Activated CD4-positive, alpha-beta T cell treated with anti-CD3 and anti-CD28 coated beads, Interleukin-2, amount 10 ng/mL, durations not matched to agents 24 days and 14 days (primary cell): ENCODE data around the gene PCDHA2. TPM values are rescaled to one million over a fixed set of nuclear protein-coding genes. Genes with fewer than 3 reads are reported as not detected.
"Not testable (repeated sequence)": the region's sequence is repeated elsewhere in the genome, so short reads cannot be mapped to it uniquely, and the experiment has no call there.

ENCODE experiments used
- DNase-seq: peaks from one replicate; pipeline ENCODE4 v3.0.0; 2022
- H3K27ac Mint-ChIP-seq: one replicate; pipeline ENCODE4 v1.8.0; 2022; ENCODE audit warnings: mild to moderate bottlenecking, mixed read lengths
- H3K27me3 Mint-ChIP-seq: one replicate; pipeline ENCODE4 v1.8.0; 2022; ENCODE audit warnings: mixed read lengths
- H3K36me3 Mint-ChIP-seq: one replicate; pipeline ENCODE4 v1.8.0; 2022; ENCODE audit warnings: low read depth, mild to moderate bottlenecking, mixed read lengths
- H3K4me1 Mint-ChIP-seq: one replicate; pipeline ENCODE4 v1.8.0; 2021; ENCODE audit warnings: mixed read lengths
- H3K4me3 Mint-ChIP-seq: one replicate; pipeline ENCODE4 v1.8.0; 2022; ENCODE audit warnings: mild to moderate bottlenecking, moderate library complexity, mixed read lengths
- H3K9me3 Mint-ChIP-seq: one replicate; pipeline ENCODE4 v1.8.0; 2021; ENCODE audit warnings: mixed read lengths
- intact Hi-C: fragments of 100-400 bp; cut with micrococcal nuclease; formaldehyde crosslinking; loops from one replicate; pipeline ENCODE4 v1.15.1; 2023
- total RNA-seq: library from RNA; stranded (reverse); gene quantifications from 2 replicates; pipeline ENCODE4 v1.2.3, GENCODE V29; 2022

The PCDHA2 gene
- total RNA-seq, 1 donor from 2014 or later = not detected

- H3K4me1 Mint-ChIP-seq, H3K27me3 Mint-ChIP-seq, intact Hi-C loops, DNase-seq, H3K4me3 Mint-ChIP-seq, H3K36me3 Mint-ChIP-seq, H3K27ac Mint-ChIP-seq: not testable (repeated sequence)
- peaks cover 23% of the 10 kb centered on the region for H3K9me3 Mint-ChIP-seq
Observed at GRCh38 chr5:140829511-140830501, 35.2 kb downstream of the PCDHA2 start.

- Mint-ChIP-seq H3K4me3 (no peak within 1 kb of the TSS), H3K27me3 (no peaks in the 10 kb centered on the region), H3K36me3 (no peaks in the 10 kb centered on the region), H3K27ac (peak within 1 kb of the TSS; percentile 41), H3K4me1 (no peaks in the 10 kb centered on the region), H3K9me3 (peaks cover 12% of the 10 kb centered on the region)
- no peak for DNase-seq
- intact Hi-C loops = no loop called here
Observed at GRCh38 chr5:140833993-140834392, 39.3 kb downstream of the PCDHA2 start, which contains the start of gene PCDHA7. PCDHA7 (plus strand) TSS chr5:140834269; CDS start chr5:140834384, 115 bp downstream.

DNA sequence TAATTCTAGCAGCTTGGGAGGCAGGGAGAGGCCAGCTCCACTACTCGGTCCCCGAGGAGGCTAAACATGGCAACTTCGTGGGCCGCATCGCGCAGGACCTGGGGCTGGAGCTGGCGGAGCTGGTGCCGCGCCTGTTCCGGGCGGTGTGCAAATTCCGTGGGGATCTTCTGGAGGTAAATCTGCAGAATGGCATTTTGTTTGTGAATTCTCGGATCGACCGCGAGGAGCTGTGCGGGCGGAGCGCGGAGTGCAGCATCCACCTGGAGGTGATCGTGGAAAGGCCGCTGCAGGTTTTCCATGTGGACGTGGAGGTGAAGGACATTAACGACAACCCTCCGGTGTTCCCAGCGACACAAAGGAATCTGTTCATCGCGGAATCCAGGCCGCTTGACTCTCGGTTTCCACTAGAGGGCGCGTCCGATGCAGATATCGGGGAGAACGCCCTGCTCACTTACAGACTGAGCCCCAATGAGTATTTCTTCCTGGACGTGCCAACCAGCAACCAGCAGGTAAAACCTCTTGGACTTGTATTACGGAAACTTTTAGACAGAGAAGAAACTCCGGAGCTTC is 39.9 kb downstream of the PCDHA2 start:
- H3K36me3 Mint-ChIP-seq, H3K4me1 Mint-ChIP-seq, H3K27me3 Mint-ChIP-seq, intact Hi-C loops, H3K4me3 Mint-ChIP-seq, DNase-seq: not testable (repeated sequence)
- Mint-ChIP-seq H3K27ac (peak overlapping the region; percentile 41), H3K9me3 (peaks cover 13% of the 10 kb centered on the region)

DNA sequence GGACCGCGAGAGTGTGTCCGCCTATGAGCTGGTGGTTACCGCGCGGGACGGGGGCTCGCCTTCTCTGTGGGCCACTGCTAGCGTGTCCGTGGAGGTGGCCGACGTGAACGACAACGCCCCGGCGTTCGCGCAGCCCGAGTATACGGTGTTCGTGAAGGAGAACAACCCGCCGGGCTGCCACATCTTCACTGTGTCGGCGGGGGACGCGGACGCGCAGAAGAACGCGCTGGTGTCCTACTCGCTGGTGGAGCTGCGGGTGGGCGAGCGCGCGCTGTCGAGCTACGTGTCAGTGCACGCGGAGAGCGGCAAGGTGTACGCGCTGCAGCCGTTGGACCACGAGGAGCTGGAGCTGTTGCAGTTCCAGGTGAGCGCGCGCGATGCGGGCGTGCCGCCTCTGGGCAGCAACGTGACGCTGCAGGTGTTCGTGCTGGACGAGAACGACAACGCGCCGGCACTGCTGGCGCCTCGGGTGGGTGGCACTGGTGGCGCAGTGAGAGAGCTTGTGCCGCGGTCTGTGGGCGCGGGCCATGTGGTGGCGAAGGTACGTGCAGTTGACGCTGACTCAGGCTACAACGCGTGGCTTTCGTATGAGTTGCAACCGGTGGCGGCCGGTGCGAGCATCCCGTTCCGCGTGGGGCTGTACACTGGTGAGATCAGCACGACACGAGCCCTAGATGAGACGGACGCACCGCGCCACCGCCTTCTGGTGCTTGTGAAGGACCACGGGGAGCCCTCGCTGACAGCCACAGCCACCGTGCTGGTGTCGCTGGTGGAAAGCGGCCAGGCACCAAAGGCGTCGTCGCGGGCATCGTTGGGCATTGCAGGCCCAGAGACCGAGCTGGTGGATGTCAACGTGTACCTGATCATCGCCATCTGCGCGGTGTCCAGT is 41.2 kb downstream of the PCDHA2 start:
- no peaks in the 10 kb centered on the region for H3K36me3 Mint-ChIP-seq
- intact Hi-C loops = no loop called here
- DNase-seq = no peak
- H3K4me3 Mint-ChIP-seq = no peak overlapping the region
- H3K4me1 Mint-ChIP-seq = no peaks in the 10 kb centered on the region
- peaks cover 21% of the 10 kb centered on the region for H3K9me3 Mint-ChIP-seq
- H3K27me3 Mint-ChIP-seq = no peaks in the 10 kb centered on the region
- no peak overlapping the region for H3K27ac Mint-ChIP-seq

DNA sequence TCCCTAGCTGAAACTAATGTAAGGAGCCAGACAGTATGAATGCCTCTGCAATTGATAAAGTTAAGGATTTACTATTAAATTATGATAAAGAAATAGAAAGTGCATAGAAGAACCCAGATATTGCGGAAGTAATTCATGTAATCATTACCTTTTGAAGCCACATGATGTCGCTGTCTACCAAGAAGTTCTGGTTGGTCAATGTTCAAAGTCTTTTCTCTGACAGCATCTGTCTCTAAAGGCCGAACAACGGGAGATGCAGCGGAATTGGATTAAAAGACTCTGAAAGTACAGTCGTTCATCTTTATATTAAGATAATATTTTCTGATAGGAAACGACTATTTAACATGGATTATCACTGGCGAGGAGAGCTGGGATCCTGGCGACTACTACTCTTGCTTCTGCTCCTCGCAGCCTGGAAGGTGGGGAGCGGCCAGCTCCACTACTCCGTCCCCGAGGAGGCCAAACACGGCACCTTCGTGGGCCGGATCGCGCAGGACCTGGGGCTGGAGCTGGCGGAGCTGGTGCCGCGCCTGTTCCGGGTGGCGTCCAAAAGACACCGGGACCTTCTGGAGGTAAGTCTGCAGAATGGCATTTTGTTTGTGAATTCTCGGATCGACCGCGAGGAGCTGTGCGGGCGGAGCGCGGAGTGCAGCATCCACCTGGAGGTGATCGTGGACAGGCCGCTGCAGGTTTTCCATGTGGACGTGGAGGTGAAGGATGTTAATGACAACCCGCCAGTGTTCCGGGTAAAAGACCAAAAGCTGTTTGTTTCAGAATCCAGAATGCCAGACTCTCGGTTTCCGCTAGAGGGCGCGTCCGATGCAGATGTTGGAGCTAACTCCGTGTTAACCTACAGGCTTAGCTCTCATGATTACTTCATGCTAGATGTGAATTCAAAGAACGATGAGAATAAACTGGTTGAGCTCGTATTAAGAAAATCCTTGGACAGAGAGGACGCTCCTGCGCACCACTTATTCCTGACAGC is 46.6 kb downstream of the PCDHA2 start, which contains the start of gene PCDHA8:
Gene PCDHA8, plus strand, starts transcription at position 210 of the 985 bp plus-strand sequence. Its CDS starts 135 bp downstream, at position 345.
- peak; percentile 61 for DNase-seq
- no peak within 1 kb of the TSS for H3K4me3 Mint-ChIP-seq
- intact Hi-C loops = no loop called here

DNA sequence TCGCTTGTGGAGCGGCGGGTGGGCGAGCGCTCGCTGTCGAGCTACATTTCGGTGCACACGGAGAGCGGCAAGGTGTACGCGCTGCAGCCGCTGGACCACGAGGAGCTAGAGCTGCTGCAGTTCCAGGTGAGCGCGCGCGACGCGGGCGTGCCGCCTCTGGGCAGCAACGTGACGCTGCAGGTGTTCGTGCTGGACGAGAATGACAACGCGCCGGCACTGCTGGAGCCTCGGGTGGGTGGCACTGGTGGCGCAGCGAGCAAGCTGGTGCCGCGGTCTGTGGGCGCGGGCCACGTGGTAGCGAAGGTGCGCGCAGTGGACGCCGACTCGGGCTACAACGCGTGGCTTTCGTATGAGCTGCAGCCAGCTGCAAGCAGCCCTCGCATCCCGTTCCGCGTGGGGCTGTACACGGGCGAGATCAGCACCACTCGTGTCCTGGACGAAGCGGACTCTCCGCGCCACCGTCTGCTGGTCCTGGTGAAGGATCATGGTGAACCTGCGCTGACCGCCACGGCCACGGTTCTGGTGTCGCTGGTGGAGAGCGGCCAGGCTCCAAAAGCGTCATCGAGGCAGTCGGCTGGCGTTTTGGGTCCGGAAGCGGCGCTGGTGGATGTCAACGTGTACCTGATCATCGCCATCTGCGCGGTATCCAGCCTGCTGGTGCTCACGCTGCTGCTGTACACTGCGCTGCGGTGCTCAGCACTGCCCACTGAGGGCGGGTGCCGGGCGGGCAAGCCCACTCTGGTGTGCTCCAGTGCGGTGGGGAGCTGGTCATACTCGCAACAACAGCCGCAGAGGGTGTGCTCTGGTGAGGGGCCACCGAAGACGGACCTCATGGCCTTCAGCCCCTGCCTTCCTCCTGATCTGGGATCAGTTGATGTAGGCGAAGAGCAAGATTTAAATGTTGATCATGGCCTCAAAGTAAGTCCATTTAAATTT is 48.4 kb downstream of the PCDHA2 start:
- no peak for DNase-seq
- Mint-ChIP-seq H3K36me3 (no peaks in the 10 kb centered on the region), H3K9me3 (peaks cover 27% of the 10 kb centered on the region), H3K27ac (no peak overlapping the region), H3K27me3 (no peaks in the 10 kb centered on the region), H3K4me1 (no peaks in the 10 kb centered on the region), H3K4me3 (no peak overlapping the region)
- intact Hi-C loops = no loop called here

More for the DNA sequence above, 46.6 kb downstream of the PCDHA2 start, which contains the start of gene PCDHA8:
- Mint-ChIP-seq H3K27ac (no peak within 1 kb of the TSS), H3K27me3 (no peaks in the 10 kb centered on the region), H3K36me3 (no peaks in the 10 kb centered on the region), H3K4me1 (no peaks in the 10 kb centered on the region), H3K9me3 (peaks cover 16% of the 10 kb centered on the region)

Other genes with a start within 250 kb of the PCDHA2 start
- gene EIF4EBP3, start 247.2 kb upstream of the PCDHA2 start, total RNA-seq = 13.8 and 13.9 TPM in 2 replicates
- 53.8 and 54.9 TPM in 2 replicates for gene SRA1, start 237.4 kb upstream of the PCDHA2 start, total RNA-seq
- 16.5 and 17.8 TPM in 2 replicates for gene APBB3, start 230.3 kb upstream of the PCDHA2 start, total RNA-seq
- gene SLC35A4, start 230.0 kb upstream of the PCDHA2 start, total RNA-seq = 105 and 106 TPM in 2 replicates
- 0.31 and 0.35 TPM in 2 replicates for gene CD14, start 161.7 kb upstream of the PCDHA2 start, total RNA-seq
- 38.1 and 41.9 TPM in 2 replicates for gene TMCO6, start 155.4 kb upstream of the PCDHA2 start, total RNA-seq
- gene NDUFA2, start 147.2 kb upstream of the PCDHA2 start, total RNA-seq = 63.2 and 63.6 TPM in 2 replicates
- gene IK, start 147.0 kb upstream of the PCDHA2 start, total RNA-seq = 112 and 113 TPM in 2 replicates
- gene WDR55, start 129.9 kb upstream of the PCDHA2 start, total RNA-seq = 41.6 and 42.9 TPM in 2 replicates
- gene DND1, start 121.3 kb upstream of the PCDHA2 start, total RNA-seq = 2.8 and 3.8 TPM in 2 replicates
- gene HARS1, start 103.5 kb upstream of the PCDHA2 start, total RNA-seq = 109 and 115 TPM in 2 replicates
- 28.0 and 29.6 TPM in 2 replicates for gene HARS2, start 103.4 kb upstream of the PCDHA2 start, total RNA-seq
- 67.1 and 67.2 TPM in 2 replicates for gene ZMAT2, start 94.4 kb upstream of the PCDHA2 start, total RNA-seq
- gene PCDHA1, start 8.7 kb upstream of the PCDHA2 start, total RNA-seq = not detected in 2 replicates
- gene PCDHA3, start 6.2 kb downstream of the PCDHA2 start, total RNA-seq = not detected in 2 replicates
- gene PCDHA4, start 12.2 kb downstream of the PCDHA2 start, total RNA-seq = not detected in 2 replicates
- gene PCDHA5, start 26.8 kb downstream of the PCDHA2 start, total RNA-seq = not detected in 2 replicates
- gene PCDHA6, start 33.1 kb downstream of the PCDHA2 start, total RNA-seq = not detected in 2 replicates
- not detected in 2 replicates for gene PCDHA7, start 39.4 kb downstream of the PCDHA2 start, total RNA-seq
- not detected in 2 replicates for gene PCDHA8, start 46.3 kb downstream of the PCDHA2 start, total RNA-seq
- gene PCDHA9, start 53.5 kb downstream of the PCDHA2 start, total RNA-seq = not detected in 2 replicates
- gene PCDHA10, start 61.0 kb downstream of the PCDHA2 start, total RNA-seq = not detected in 2 replicates
- not detected in 2 replicates for gene PCDHA11, start 74.1 kb downstream of the PCDHA2 start, total RNA-seq
- gene PCDHA12, start 80.5 kb downstream of the PCDHA2 start, total RNA-seq = not detected in 2 replicates
- gene PCDHA13, start 87.3 kb downstream of the PCDHA2 start, total RNA-seq = not detected in 2 replicates
- gene PCDHAC1, start 131.4 kb downstream of the PCDHA2 start, total RNA-seq = not detected in 2 replicates
- not detected in 2 replicates for gene PCDHAC2, start 171.6 kb downstream of the PCDHA2 start, total RNA-seq